ENCODE data around the gene PGBD1. TPM values are rescaled to one million over a fixed set of nuclear protein-coding genes. Genes with fewer than 3 reads are reported as not detected.
A peak's percentile ranks its signal among the peaks of the same experiment; 100 is the strongest.

PGBD1 gene
- total and polyA plus RNA-seq, 2 of the 13 experiments (the other 11 are each of a cell fraction or from before 2014, with no cell fraction given): 3.6 to 6.9 TPM

GRCh38 chr6:28349892-28350737 lies 68.7 kb downstream of the PGBD1 start, which contains the start of gene ZKSCAN3 (continued):
- TF ChIP-seq ZNF354B (CRISPR knock-in tag; IDR thresholded peaks at IDR 0.05) (no peak), WIZ (CRISPR knock-in tag; IDR thresholded peaks at IDR 0.05) (peak; percentile 73; the same call in 1 of the 2 replicates), ZNF891 (CRISPR knock-in tag; IDR thresholded peaks at IDR 0.05) (peak; percentile 93), GMEB1 (CRISPR knock-in tag; IDR thresholded peaks at IDR 0.05; ENCODE audit: borderline replicate concordance) (peak; percentile 50; the same call in 1 of the 2 replicates), NFKBIZ (CRISPR knock-in tag; IDR thresholded peaks at IDR 0.05) (no peak), SP2 (CRISPR knock-in tag; IDR thresholded peaks at IDR 0.05) (peak; percentile 51; the same call in 1 of the 2 replicates), GFI1 (CRISPR knock-in tag; IDR thresholded peaks at IDR 0.05; ENCODE audit: borderline replicate concordance) (peak; percentile 68), HOXA3 (CRISPR knock-in tag; IDR thresholded peaks at IDR 0.05) (peak; percentile 69; the same call in 1 of the 2 replicates), TMF1 (CRISPR knock-in tag; IDR thresholded peaks at IDR 0.05; ENCODE audit: low read depth) (0 out of 2 replicates have a peak, but pooled peaks have one; percentile 53), ZSCAN25 (CRISPR knock-in tag; IDR thresholded peaks at IDR 0.05) (peak; percentile 4; the same call in 1 of the 2 replicates), ZMYM2 (CRISPR knock-in tag; IDR thresholded peaks at IDR 0.05) (peak; percentile 79; the same call in 1 of the 2 replicates), ZSCAN12 (CRISPR knock-in tag; IDR thresholded peaks at IDR 0.05) (no peak), ZNF761 (CRISPR knock-in tag; conservative IDR thresholded peaks at IDR 0.05) (0 out of 2 replicates have a peak, but pooled peaks have one; percentile 49), RBFOX2 (IDR thresholded peaks at IDR 0.05; ENCODE audit: low read depth, low read length) (peak; percentile 56), ZFYVE20 (CRISPR knock-in tag; IDR thresholded peaks at IDR 0.05; ENCODE audit: borderline replicate concordance, low read depth) (no peak), ZUFSP (CRISPR knock-in tag; IDR thresholded peaks at IDR 0.05; ENCODE audit: borderline replicate concordance) (no peak), ZNF724P (CRISPR knock-in tag; IDR thresholded peaks at IDR 0.05; ENCODE audit: borderline replicate concordance) (peak; percentile 66; the same call in 1 of the 2 replicates), ZNF143 (CRISPR knock-in tag; IDR thresholded peaks at IDR 0.05) (no peak), NAIF1 (CRISPR knock-in tag; IDR thresholded peaks at IDR 0.05; ENCODE audit: borderline replicate concordance) (0 out of 2 replicates have a peak, but pooled peaks have one; percentile 50), ZNF30 (CRISPR knock-in tag; IDR thresholded peaks at IDR 0.05) (no peak), HNF4G (IDR thresholded peaks at IDR 0.05; ENCODE audit: borderline replicate concordance, low read depth, low read length) (no peak), HNF4G (CRISPR knock-in tag; IDR thresholded peaks at IDR 0.05; ENCODE audit: borderline replicate concordance, low read depth) (peak; percentile 59), GATA4 (IDR thresholded peaks at IDR 0.05; ENCODE audit: borderline replicate concordance, low read depth) (no peak), ATF5 (CRISPR knock-in tag; IDR thresholded peaks at IDR 0.05; ENCODE audit: low read depth) (0 out of 2 replicates have a peak, but pooled peaks have one; percentile 47), SIX1 (CRISPR knock-in tag; IDR thresholded peaks at IDR 0.05; ENCODE audit: borderline replicate concordance) (no peak; the same call in 1 of the 2 replicates), HOXA5 (CRISPR knock-in tag; IDR thresholded peaks at IDR 0.05) (peak; percentile 19; the same call in 1 of the 2 replicates)

Measured in HepG2 (cell line).